DOHH2 (cell line): Measurements from ENCODE around the gene GPC1.

ENCODE experiments used
- EZH2phosphoT487 ChIP-seq: fragments of 200-600 bp; sonication (generic); IDR thresholded peaks from 2 replicates; pipeline ENCODE4 v1.6.1; 2017; ENCODE audit warnings: borderline replicate concordance, mild to moderate bottlenecking, antibody characterized with exemption, low read length, moderate library complexity, mixed read lengths
- TF ChIP-seq, protein P1 (sequence below): fragments of 200-600 bp; sonication (generic); IDR thresholded peaks from one replicate; pipeline ENCODE4 v1.5.1; 2014; ENCODE audit warnings: antibody characterized with exemption, mild to moderate bottlenecking, low read depth, low read length; ENCODE audit not compliant: poor library complexity, severe bottlenecking

GRCh38 chr2:240477916-240478315, 42.5 kb downstream of the GPC1 start:
- TF ChIP-seq, protein P1, sequence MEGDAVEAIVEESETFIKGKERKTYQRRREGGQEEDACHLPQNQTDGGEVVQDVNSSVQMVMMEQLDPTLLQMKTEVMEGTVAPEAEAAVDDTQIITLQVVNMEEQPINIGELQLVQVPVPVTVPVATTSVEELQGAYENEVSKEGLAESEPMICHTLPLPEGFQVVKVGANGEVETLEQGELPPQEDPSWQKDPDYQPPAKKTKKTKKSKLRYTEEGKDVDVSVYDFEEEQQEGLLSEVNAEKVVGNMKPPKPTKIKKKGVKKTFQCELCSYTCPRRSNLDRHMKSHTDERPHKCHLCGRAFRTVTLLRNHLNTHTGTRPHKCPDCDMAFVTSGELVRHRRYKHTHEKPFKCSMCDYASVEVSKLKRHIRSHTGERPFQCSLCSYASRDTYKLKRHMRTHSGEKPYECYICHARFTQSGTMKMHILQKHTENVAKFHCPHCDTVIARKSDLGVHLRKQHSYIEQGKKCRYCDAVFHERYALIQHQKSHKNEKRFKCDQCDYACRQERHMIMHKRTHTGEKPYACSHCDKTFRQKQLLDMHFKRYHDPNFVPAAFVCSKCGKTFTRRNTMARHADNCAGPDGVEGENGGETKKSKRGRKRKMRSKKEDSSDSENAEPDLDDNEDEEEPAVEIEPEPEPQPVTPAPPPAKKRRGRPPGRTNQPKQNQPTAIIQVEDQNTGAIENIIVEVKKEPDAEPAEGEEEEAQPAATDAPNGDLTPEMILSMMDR = no peak
- no peak for TF ChIP-seq EZH2phosphoT487
